ENCODE results near the gene PPP1R1C.
"Not testable (repeated sequence)": the region's sequence is repeated elsewhere in the genome, so short reads cannot be mapped to it uniquely, and the experiment has no call there.

PPP1R1C gene

DNA sequence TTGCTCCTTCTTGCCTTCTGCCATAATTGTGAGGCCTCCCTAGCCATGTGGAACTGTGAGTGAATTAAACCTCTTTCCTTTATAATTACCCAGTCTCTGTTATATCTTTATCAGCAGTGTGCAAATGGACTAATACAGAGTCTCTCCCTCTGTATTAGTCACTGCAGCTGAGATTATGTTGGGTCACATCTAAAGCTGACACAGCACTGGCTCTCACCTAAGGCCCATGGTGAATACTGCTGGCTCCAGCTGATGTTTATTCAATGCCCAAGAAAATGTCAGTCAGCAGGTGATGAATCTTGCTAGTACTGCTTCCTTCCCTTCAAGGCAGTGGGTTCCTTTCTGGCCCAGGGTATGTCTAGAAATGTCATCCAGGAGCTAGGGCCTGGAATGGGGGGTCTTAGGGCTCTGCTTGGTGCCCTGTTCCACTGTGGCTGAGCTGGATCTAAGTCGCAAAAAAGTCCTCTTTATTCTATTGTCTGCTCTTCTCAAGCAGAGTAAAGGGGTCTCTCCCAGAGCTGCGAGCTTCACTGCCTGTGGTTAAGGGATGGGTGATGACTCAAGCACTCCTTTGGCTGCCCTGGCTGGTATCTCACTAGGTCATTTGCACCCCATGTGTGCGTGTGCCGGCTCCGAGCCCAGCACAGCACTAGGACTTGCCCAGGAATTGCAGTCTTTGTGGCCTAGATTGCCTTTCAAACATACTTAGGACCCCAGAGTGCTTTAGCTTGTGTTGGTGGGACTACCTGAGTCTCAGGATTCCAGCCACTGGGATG lies 29.9 kb downstream of the PPP1R1C start:
- DNase-seq, result no peak

DNA sequence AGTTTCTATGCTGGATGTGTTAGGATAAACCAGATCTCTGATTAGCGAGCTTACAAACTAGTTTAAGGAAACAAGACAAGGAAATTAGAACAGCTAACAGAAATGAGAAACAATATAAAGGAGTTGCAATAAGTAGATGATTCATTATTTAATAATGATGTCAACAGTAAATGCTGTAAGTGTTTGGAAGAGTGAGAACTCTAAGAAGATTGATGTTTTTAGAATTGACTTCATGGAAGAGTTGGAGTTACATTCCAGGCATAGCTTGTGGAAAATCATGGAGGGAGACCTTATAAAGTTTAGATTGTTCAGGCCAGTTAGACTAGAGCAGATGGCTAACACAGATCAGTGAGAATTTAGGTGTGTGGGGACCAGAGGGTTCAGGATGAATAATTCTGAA lies 32.6 kb downstream of the PPP1R1C start:
- DNase-seq, result no peak

DNA sequence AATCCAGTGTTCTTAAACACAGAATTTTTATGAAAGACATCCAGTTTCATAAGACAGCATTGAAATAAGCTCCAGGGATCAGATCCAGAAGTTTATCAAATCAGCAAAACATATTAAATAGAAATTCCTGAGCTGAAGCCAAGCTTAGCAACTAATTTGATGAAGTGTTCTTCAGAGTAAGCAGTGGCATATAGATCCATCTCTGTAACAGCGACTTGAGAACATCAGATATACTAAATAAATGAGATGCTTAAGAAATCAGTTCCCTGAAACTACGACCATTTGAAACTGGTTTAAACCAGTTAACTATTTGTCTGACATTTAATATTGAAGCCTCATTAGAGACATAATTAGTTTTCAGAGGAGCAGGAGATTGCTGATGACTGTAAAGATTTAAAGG lies 34.1 kb downstream of the PPP1R1C start:
- no peak for DNase-seq

DNA sequence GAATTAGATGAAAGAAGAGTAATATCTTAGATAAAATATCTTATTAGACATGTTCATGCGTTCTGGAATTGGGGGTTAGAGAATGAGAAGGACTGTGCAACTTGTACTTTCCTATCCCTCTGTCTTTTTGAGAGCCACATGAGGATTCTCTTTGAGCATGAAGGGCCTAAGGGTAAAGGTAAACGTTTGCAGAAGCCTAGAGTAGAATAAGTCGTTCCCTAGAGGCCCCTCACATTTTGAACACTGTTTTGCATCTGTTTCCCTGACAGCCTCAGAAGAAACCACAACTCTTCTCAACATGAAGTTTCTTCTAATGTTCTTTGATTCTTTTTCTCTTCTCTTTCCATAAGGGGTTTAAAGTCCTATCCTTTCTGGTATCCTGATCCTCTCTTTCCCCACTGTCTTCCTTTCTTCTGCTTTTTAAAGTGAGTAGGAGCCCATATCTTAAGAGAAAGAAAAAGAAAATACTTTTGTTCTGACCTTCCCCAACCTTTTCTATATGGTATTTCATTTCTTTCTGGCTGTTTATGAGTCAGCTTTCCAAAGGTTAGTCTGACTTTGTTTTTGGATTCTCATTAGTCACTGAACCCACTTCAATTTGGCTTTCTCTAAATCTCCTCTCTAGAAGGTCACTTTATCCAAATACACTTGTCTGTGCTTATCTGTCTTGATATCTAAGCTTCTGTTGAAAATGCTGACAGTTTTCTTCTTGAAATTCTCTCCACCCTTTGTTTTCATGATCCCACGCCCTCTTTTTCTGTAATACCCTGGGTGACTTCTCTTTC lies 34.8 kb downstream of the PPP1R1C start:
- DNase-seq, result no peak

DNA sequence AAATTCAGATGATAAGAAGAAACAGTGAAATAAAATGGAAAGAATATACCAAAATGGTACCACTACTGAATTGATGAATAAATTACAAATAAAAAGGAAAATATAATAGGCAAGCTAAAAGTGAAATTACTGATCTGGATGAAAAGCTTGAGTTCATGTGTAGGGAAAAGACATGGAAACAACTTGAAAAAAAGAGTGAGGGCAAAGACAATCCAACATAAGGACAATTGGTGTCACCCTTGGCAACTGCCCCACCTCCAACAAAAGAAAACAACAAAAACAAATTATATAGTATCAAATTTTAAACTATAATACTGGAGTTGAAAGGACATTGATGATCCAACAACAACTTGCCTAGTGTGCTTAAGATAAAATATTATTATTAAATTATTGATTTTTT lies 37.6 kb downstream of the PPP1R1C start:
- no peak for DNase-seq

DNA sequence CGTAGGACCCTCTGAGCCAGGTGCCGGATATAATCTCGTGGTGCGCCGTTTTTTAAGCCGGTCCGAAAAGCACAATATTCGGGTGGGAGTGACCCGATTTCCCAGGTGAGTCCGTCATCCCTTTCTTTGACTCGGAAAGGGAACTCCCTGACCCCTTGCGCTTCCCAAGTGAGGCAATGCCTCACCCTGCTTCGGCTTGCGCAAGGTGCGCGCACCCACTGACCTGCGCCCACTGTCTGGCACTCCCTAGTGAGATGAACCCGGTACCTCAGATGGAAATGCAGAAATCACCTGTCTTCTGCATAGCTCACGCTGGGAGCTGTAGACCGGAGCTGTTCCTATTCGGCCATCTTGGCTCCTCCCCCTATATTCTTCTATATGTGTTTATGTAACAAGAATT lies 45.2 kb downstream of the PPP1R1C start:
- DNase-seq, result not testable (repeated sequence)

DNA sequence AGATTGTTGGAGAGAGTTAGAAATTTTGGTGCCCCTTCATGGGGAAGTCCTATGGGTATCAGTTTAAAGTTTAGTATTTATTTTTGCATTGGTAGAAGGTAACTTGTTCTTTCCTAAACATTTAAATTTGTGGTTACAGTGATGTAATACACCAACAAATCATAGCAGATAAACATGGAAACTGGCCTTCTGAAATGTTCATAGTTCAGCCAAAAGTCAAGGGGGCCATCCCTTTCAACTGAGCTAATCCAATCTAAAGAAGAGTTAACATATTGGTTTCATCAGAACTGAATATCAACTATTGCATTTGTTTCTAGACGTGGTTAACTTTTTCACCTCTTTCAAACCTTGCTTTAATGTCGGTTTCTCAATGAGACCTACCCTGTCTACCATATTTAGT lies 46.3 kb downstream of the PPP1R1C start:
- DNase-seq, result no peak

DNA sequence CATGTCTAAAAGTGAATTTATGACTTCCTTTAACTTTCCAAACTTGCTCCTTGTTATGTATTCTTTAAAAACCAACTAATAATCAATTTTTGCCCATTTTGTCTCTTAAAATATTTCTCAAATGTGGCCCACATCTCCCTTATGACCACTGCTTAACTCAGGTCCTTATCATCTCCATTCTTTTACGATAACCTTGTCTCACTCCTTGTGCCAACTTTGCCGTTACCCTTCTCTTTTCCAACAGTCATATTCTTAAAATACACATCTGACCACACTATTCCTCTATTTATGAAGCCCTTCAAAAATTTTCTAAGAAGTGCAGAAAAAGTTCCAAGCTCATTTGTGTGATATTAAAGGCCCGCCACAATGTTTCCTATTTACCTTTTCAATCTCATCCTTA lies 47.8 kb downstream of the PPP1R1C start:
- no peak for DNase-seq

DNA sequence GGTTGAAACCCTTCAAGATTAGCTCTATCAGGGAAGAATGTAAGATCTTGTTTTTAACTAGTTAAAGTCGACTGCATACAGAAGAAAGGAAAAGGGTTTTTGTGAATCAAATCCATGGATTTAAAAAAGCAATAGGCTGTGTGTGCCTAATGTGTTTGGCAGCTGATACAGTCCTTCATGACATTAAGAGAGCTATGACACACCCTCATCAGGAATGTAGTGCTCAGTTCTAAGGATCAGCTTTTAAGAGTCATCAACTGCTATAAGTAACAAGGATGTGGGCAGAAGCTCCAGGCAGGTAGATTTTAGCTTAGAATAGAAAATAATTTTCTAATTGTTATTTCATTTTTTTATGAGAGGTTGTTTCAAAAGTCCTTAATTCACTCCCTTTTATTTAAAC lies 52.9 kb downstream of the PPP1R1C start:
- no peak for DNase-seq

DNA sequence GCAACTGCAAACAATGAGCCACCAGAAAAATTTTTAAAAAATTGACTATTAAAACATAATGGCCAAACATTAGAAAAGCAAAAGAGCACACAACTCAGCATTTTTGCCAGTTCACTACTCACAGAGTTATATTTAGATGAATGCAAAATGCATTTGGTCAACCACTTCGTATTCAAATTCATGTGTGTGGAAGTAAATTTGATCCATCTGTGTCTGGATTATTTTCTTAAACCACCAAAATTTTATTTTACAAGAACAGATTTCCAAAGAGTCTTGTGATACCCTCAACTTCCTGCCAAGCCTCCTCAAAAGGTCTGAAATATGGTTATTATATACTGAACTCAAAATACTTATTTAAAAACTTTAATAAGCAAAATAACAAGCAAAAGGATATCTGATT lies 57.4 kb downstream of the PPP1R1C start:
- no peak for DNase-seq

DNA sequence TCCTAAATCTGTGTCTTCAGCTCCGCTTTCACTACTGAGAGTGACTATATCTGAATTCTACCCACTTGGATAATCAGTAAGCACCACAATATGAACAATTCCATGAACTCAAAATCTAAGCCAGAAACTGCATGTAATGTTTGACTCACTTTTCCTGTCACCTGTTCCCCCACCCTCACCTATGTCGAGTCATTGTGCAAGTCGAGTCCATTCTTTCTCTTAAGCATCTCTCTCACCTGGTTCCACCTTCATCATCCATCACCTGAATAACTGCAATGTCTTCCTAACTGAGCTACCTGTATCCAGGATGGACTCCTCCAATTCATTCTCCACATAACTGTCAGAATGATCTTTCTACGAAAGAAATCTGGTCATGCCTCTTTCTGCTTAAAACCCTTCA lies 58.2 kb downstream of the PPP1R1C start:
- no peak for DNase-seq

DNA sequence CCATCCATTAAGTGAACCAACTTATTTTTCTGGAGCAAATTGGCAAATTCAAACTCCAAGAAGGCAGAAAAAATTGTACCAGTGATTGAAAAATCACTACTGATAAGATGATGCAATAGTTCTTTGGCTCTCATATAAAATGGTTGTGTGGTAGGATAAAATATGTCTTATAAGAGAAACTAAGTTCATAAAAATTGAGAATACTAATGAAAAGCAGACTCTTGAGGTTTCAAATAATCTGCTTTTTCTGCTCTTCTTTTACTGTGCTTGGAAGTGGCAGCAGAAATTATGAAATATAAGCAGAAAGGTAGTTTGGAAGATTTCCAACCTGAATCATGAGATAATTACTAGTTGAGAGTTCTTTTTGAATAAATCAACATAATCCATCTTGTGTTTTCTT lies 61.9 kb downstream of the PPP1R1C start:
- no peak for DNase-seq

DNA sequence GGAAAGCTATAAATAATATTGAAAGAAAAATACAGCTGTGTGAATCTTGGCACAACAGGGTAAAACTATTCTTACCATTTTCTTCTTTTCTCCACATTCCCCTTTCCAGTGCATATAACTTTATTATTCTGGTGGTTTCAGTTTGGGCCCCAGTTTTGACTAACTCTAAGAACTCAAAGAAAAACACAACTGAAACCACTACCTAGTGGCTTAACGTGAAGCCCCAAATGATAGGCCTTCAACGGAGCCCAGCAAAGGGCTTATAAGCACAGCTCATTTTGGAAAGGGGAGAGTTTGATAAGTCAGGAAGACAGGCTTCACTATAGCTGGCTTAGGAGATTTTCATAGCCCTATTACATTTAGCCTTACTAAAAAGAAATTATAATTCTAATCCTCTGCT lies 62.4 kb downstream of the PPP1R1C start:
- DNase-seq, result no peak

DNA sequence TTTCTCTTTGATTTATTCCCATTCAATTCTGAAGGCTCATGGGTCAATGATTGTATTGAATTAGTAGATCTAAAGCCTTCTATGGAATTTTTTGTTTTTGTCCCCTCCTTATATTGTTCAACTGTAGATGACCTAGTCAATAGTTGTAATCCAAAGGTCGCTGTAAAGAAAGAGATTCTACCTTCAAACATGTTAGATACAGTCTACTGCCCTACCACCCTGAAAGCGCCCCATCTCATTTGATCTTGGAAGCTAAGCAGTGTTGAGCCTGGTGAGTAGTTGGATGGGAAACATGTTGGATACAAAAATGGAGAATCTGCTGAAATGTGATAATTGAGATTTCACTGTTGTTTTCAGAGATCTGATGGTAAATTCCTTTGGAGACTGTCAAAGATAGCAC lies 63.0 kb downstream of the PPP1R1C start:
- DNase-seq, result no peak

DNA sequence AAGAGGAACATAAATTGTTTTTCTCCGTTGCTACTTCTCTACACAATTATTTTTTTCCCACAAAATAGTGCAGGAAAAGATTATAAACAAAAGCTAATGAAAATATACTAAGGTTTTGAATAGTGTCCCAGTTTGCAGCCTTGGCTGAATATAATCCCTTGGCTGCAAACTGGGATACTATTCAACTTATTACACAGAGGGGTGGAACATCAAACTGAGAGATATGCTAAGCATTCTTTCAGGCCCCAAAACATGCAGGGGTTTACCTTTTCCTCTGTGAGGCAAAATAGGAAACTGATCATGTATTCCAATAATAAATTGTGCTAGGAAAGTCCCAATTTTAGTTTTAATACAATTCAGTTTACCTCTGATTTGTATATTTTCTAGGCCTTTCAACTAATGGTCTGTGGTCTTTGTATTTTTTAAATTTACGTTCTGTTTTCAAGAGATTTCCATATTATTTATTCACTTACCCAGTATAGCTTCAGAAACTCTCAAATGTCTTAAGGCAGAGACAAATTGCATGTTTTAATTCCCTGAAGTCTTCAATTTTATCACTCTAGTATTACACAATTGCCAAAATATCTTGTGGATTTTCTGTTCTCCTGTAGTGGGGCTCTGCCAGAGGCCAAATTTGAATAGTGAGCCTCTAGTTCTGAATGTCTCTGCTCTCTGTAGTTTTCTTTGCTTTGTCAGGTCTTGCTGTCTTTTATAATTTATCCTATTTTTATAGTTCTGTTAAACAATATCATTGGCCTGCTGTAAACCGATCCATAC lies 63.9 kb downstream of the PPP1R1C start:
- DNase-seq, result no peak

DNA sequence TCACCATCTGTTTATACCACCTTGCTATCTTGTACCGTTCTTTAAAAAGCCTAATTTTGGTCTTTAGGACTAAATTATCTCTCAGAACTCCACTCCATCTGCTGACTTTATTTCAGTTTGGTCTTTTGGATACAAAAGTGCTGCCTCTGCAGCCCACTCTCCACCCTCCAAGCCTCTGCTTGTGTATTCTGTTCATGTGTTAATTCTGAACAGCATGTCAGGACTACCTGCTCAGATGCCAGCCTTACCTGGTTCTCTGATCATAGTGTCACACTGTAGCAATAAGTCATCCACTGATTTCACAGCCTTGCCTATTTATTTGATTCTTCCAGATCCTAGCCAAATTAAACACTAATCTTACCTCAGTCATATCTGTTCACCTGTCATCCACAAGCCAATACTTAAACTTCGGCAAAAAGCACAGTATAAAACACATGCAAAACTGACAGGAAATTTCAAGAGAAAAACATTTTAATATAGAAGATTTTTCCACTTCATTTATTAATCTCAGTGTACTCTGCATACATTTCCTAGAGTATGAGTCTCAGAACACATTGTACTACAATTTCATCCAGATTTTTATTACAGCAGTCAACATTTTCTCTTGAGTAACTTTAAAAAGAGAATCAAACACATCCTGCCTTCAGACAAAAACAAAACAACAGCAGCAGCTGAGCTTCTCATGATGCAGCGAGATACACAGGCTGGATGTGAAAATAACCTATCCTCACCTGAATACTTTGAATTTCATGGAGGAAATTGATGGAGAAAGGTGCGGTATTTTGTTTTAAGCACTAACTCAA lies 64.9 kb downstream of the PPP1R1C start:
- no peak for DNase-seq

DNA sequence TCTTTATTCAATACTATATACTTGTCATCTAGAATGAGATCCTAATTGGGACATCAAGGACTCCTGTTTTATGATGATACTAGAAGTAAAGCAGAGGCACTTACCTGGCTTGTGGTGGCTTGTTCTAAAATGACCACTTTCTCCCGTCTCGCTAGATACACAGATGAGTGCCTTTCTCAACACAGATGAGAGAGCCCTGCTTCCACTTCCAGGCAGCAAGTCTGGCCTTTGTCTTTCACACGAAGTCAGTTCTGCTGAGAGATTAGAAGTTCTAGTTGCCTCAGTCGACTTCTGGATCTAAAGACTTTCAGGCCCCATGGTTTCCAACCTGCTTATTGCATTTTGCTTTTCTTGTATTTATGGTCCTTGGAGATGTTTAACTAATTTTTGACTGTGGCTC lies 70.3 kb downstream of the PPP1R1C start:
- DNase-seq, result no peak

DNA sequence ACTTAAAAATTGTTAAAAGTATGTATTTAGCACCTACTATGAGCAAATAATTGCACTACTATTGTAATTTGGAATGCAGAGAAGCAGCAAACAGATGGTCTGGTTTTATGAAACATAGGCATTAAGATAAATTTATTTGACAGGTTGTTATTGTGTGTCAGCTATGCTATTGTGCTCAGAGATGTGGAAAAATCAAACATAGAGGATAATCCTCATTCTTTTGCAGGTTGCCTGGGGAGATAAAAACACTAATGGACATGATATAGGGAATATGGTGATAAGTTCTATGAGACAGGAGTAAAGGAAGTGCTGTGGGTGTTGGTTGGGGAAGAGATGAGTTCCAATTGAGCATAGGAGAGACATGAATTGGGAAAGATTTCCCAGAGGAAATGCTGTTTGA lies 71.3 kb downstream of the PPP1R1C start:
- DNase-seq, result no peak

DNA sequence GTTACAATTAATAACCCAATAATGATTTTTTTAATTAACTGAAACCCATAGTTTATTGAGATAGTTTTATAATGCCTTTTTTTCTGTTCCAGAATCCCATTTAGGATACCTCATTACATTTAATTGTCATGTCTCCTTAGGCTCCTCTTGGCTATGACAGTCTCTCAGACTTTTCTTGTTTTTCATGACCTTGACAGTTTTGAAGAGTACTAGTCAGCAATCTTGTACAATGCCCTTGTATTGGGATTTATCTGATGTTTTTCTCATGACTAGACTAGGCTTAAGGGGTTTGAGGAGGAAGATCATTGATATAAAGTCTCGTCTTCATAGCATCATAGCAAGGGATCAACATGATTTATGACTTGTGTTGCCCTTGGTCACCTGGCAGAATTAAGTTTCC lies 72.4 kb downstream of the PPP1R1C start:
- no peak for DNase-seq

DNA sequence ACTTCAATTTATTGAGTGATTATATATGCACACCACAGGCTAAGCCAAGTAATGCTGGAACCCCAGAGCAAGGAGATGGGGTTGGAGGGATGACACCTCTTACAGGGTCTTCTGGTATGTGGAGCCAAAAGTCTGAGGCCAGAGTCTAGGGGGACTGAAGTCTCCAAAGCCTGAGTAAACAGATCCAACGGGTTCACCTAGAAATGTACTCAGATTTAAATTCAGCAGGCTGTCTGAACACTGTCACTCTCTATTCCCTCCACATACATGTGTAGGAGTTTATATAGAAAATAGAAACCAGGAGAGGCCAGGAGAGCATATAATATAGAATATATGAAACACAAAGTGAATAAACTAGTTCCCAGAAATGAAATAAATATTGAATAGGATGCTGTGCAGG lies 76.1 kb downstream of the PPP1R1C start:
- no peak for DNase-seq

DNA sequence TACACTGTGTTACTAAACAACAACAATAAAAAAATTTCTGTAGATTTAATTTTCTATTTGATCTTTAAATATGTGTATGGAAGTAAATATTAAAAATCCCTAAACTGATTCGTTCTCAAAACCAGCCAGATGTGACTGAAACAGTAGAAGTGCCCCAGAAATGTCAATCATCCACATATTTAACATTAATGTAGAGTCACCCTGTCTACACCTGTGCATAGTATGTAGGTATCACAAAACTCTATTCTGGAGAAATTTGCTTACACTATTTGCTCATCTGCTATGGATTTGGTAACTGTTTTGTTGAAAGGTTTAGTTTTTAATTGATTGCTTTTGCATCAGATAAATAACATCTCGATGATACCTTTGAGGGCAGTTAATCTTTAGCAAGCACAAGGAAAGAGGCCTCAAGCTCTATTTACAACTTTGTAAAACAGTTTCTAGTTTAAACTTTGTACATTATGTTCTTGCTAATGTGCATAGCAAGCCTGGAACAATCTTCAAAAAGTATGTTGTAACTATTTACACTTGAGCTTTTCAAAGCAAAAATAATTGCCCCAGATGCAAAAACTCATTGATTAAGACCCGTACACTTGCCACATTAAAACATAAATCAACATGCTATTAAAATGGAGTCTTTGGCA lies 76.8 kb downstream of the PPP1R1C start:
- no peak for DNase-seq

DNA sequence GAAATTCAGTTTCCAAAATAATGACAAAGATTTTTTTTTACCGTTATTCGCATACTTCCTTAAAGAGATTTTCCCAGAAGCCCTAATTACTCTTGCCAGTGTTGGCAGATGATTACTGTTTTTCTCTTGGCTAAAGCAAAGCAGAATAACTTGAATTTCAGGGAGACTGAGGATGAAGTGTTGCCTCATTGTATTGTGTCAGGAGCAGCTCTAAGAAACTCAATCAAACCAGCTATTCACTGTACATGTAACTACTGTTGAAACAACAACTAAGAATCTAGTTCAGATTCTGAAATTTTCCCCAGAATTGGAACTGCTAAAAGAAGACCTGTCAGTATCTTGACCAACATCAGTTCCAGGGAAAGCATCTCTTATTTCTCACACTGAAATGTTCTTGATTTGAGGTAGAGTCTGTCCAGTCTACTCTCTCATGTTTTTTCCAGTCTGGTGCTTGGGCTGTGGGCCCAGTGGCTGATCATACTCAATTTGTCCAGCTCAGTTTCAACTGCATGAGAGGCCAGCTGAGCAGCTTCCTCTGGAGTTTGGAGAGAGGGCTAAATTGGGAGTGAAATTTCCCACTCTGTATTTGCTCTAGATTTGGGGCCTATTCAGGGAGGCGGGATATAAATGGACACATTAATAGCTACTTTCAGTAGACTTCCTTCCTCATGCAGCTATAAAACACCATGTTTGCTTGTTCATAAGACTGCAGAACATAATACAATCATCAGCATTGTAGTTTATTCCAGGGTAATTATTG lies 78.5 kb downstream of the PPP1R1C start:
- no peak for DNase-seq
